ENCODE measurements around the gene JADE1.

JADE1 gene

GRCh38 chr4:128831531-128832242 is 22.2 kb downstream of the JADE1 start:
- peak; percentile 20 for DNase-seq (ENCODE audit: low read depth)
- TF ChIP-seq CTCF (conservative IDR thresholded peaks at IDR 0.05; ENCODE audit: low read length), result no peak
- no peak overlapping the region for H3K4me3 ChIP-seq (ENCODE audit: low read length)

- TF ChIP-seq CTCF (conservative IDR thresholded peaks at IDR 0.05; ENCODE audit: low read length), result no peak
- no peak for DNase-seq (ENCODE audit: low read depth)
- H3K4me3 ChIP-seq (ENCODE audit: low read length), result no peak overlapping the region
These were observed 22.7 kb downstream of the JADE1 start for GRCh38 chr4:128832243-128832625.

GRCh38 chr4:128835498-128836222 is 26.2 kb downstream of the JADE1 start:
- TF ChIP-seq CTCF (conservative IDR thresholded peaks at IDR 0.05; ENCODE audit: low read length), result no peak
- no peak for DNase-seq (ENCODE audit: low read depth)
- H3K4me3 ChIP-seq (ENCODE audit: low read length), result no peak overlapping the region

- no peak for DNase-seq (ENCODE audit: low read depth)
- H3K4me3 ChIP-seq (ENCODE audit: low read length), result no peak overlapping the region
- TF ChIP-seq CTCF (conservative IDR thresholded peaks at IDR 0.05; ENCODE audit: low read length), result no peak
These were observed 27.7 kb downstream of the JADE1 start for GRCh38 chr4:128837198-128837597.

GRCh38 chr4:128837679-128838078 is 28.2 kb downstream of the JADE1 start:
- H3K4me3 ChIP-seq (ENCODE audit: low read length), result no peak overlapping the region
- no peak for TF ChIP-seq CTCF (conservative IDR thresholded peaks at IDR 0.05; ENCODE audit: low read length)
- no peak for DNase-seq (ENCODE audit: low read depth)

- no peak for DNase-seq (ENCODE audit: low read depth)
- TF ChIP-seq CTCF (conservative IDR thresholded peaks at IDR 0.05; ENCODE audit: low read length), result no peak
- H3K4me3 ChIP-seq (ENCODE audit: low read length), result no peak overlapping the region
These were observed 31.3 kb downstream of the JADE1 start for GRCh38 chr4:128840711-128841318.

Measured in AG10803 (cell line).